ENCODE results near the gene SLC4A7.

DNA sequence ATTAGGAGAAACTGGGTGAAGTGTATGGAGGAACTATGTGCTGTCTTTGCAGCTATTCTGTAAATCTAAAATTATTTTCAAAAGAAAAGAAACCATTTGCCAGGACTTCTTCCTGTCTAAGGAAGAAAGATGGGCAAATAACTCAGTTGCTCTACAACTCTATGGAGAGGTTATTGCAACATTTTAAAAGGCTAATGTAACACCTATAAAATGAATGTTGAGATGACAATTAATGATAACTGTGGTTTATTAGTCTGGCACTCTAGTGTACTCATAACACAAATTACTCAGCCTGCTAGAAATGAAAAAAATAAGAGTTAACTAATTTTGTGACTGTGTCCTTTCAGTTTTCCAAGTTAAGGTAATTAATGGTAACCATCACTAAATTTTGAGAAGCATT is 32.3 kb downstream of the SLC4A7 start:
- TF ChIP-seq, protein P1, sequence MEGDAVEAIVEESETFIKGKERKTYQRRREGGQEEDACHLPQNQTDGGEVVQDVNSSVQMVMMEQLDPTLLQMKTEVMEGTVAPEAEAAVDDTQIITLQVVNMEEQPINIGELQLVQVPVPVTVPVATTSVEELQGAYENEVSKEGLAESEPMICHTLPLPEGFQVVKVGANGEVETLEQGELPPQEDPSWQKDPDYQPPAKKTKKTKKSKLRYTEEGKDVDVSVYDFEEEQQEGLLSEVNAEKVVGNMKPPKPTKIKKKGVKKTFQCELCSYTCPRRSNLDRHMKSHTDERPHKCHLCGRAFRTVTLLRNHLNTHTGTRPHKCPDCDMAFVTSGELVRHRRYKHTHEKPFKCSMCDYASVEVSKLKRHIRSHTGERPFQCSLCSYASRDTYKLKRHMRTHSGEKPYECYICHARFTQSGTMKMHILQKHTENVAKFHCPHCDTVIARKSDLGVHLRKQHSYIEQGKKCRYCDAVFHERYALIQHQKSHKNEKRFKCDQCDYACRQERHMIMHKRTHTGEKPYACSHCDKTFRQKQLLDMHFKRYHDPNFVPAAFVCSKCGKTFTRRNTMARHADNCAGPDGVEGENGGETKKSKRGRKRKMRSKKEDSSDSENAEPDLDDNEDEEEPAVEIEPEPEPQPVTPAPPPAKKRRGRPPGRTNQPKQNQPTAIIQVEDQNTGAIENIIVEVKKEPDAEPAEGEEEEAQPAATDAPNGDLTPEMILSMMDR (IDR thresholded peaks at IDR 0.05) = no peak
- TF ChIP-seq EZH2 (IDR thresholded peaks at IDR 0.05; ENCODE audit: borderline replicate concordance, insufficient read depth, low read depth, low read length, poor library complexity, severe bottlenecking) = no peak
